HG03432 (cell line): ENCODE data around the gene FMC1.

ENCODE experiments used
- ATAC-seq: cut with Tn5 transposase; IDR thresholded peaks from one replicate; pipeline ENCODE4 v1.9.1; 2021; ENCODE audit warnings: mild to moderate bottlenecking, moderate library complexity; ENCODE audit not compliant: unreplicated experiment

FMC1 gene

DNA sequence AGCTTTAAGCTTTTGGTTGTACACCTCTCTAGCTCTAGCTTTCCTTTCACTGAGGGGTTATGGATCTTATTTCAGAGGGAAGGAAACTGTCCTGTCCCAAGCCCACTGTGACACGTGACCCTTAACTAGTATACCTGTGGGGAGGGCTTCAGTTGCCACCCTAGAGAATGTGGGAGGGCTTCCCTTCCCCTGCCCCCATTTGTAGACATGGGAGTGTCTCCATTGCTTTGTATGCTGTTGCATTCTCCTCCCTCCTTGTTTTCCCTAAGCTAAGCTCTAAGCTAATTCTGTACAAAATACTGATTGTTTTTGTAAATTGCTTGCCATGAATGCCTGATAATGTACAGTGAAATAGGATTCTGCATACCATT lies 29.8 kb downstream of the FMC1 start:
- no peak for ATAC-seq

DNA sequence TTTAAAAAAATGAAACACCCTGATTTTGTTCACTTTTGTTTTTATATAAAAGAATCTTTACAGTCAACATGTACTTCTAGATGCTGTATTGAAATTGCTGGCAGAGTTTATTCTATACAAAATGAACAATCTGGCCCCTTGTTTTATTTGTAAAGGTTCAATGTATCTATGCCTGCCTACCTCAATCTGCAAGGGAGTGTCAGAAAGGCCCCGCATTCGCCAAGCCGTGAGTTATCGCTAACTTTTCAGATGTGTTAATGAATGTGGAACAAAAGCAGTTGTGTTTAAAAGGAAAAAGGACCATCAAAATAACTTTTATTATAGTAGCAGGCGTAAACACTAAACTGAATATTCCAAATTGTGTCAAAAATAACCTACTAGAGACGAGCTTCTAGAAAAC lies 33.1 kb downstream of the FMC1 start:
- ATAC-seq = no peak

DNA sequence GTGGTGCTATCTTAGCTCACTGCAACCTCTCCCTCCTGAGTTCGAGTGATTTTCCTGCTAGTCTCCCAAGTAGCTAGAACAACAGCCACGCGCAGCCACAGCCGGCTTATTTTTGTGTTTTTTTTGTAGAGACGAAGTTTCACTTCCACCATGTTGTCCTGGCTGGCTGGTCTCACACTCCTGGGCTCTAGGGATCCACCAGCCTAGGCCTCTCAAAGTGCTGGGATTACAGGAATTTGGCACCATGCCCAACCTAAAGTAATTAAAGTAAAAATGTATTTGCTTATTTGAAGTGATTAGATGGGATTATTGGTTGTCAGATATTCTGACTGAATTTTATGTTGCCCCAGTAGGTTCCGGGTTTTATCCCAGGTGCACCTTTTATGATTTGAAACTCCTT lies 41.3 kb downstream of the FMC1 start:
- no peak for ATAC-seq

DNA sequence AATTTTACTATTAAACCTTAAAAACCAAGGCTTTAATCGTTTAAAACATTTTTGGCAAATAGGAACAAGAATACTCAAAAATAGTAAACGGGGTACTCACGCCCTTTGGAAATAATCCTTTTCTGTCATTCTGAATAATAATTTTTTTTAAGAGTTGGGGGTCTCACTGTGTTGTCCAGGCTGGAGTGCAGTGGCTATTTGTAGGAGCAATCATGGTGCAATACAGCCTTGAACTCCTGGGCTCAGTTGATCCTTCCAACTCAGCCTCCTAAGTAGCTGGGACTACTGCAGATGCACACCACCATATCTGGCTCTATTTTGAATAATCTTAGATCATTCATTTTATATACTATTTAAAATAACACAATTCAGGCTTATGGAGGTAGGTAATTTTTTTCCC lies 43.5 kb downstream of the FMC1 start:
- ATAC-seq = no peak

DNA sequence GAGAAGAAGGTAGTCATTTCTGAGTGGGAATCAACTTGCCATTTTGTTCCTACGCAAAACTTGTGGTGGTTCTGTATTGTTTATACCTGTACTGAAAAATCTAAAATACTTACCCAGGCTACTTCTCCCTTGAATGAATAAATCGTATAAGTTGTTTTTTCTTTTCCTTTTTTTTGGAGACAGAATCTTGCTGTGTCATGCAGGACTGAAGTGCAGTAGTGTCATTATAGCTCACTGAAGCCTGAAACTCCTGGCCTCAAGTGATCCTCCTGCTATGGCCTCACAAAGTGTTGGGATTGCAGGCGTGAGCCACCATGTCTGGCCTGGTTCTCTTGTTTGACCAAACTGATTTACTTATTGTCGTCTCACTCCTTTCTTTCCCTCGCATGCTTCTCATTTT lies 46.5 kb downstream of the FMC1 start:
- ATAC-seq = no peak

DNA sequence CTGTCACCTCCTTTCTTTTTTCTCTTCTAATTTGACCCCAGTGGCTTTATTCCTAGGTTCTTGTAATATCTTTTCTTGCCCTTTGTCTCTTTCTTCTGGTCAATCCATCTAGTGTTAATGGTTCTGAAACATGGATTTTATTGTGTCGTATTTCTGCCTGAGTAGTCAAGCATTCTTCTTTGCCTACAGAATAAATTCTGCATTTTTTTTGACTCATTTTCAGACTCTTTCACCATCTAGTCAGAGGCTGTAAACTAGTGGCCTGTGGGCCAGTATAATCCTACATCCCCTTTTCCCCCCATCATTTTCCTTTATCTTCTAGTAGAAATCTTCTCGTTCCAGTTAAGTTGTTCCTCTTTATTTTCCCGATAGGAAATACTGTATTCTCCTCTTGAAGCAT lies 48.0 kb downstream of the FMC1 start:
- ATAC-seq = no peak

DNA sequence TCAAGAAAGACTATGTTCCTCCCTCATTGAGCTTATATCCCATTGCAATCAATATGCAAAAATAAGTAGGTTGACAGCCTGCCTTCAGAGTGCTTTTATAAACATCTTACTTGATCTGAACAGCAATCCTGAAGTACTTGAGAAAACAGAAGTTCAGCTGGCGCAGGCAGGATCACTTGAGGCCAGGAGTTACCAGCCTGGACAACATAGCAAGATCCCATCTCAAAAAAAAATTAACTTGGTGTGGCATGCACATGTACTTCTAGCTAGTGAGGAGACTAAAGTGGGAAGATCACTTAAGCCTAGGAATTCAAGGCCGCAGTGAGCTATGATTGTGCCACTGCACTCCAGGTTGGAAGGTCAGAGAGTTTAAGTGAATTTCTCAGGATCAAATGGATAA lies 48.6 kb downstream of the FMC1 start:
- no peak for ATAC-seq

DNA sequence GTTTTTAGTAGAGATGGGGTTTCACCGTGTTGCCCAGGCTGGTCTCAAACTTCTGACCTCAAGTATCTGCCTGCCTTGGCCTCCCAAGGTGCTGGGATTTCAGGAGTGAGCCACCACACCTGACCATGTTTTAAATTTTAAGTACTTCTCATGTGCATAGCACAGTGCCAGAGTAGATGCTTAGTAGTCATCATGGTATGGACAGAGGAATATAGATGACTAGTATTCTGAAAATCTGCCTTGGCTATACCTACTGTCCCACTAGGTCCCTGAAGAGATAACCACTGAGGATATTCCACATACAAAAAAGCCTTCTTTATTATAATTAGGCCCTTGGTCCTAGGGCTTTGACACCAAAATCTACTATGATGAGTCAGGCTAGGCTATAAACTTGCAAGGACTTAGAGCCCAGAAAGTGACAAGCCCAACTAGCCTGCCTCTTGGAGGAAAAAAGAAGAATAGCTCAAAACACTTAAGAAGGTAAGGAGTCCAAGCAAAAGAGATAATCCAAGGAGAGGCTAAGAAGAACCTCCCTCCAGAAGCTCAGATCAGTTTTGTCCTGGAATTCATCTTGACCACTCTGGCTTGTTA lies 52.6 kb downstream of the FMC1 start:
- ATAC-seq = no peak

DNA sequence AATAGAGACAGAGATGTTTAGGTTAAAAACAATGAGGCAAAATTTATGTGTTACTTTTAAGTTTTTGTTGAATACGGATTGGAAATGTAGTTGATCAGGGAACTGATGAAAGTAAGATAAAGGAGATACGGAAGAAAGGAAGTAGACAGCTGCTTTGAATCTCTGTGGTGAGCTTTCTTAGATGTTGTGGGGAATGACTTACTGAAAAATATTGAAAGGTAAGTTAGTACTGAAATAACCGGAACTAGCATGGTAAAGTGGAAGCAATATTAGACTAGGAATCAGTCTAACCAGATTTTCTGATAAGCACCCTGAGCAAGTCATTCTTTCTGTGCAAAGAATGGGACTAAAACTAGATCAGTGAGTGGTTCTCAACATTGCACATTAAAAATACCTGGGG lies 53.4 kb downstream of the FMC1 start:
- ATAC-seq = no peak
